ENCODE data around the gene BRSK1. TPM values are rescaled to one million over a fixed set of nuclear protein-coding genes. Genes with fewer than 3 reads are reported as not detected.

BRSK1 gene
- total and polyA plus RNA-seq, 10 donors = 0.70 to 2.9 (median 1.6) TPM

GRCh38 chr19:55304279-55304978 lies 20.6 kb downstream of the BRSK1 start:
- intact Hi-C loops (cut with DNase I; ENCODE audit: low total_unique reads) = no loop called here
- 84 to 94% (median 90%) methylated on average over 18 to 39 of the region's 39 CpGs for WGBS, 5 donors
- Histone ChIP-seq H3K9me3 (peaks cover 0 to 4% (median 0%) of the 10 kb centered on the region in 8 donors), H3K36me3 (peaks cover 0 to 12% (median 0%) of the 10 kb centered on the region in 6 donors), H3K4me1 (peaks cover 0 to 18% (median 12%) of the 10 kb centered on the region in 6 donors), H3K27me3 (replicated peaks in 1 of 7) (peaks cover 0 to 9% (median 0%) of the 10 kb centered on the region in 7 donors), H3K4me3 (no peak overlapping the region), H3K27ac (no peak overlapping the region)
- TF ChIP-seq, protein P1, sequence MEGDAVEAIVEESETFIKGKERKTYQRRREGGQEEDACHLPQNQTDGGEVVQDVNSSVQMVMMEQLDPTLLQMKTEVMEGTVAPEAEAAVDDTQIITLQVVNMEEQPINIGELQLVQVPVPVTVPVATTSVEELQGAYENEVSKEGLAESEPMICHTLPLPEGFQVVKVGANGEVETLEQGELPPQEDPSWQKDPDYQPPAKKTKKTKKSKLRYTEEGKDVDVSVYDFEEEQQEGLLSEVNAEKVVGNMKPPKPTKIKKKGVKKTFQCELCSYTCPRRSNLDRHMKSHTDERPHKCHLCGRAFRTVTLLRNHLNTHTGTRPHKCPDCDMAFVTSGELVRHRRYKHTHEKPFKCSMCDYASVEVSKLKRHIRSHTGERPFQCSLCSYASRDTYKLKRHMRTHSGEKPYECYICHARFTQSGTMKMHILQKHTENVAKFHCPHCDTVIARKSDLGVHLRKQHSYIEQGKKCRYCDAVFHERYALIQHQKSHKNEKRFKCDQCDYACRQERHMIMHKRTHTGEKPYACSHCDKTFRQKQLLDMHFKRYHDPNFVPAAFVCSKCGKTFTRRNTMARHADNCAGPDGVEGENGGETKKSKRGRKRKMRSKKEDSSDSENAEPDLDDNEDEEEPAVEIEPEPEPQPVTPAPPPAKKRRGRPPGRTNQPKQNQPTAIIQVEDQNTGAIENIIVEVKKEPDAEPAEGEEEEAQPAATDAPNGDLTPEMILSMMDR (IDR thresholded peaks at IDR 0.05 in 8 of 11, conservative IDR thresholded peaks at IDR 0.05 in 3 of 11) = no peak
- TF ChIP-seq POLR2AphosphoS5 (IDR thresholded peaks at IDR 0.05) (no peak), POLR2A (IDR thresholded peaks at IDR 0.05) (no peak)
- DNase-seq = no peak

- 74 to 88% (median 81%) methylated on average over 13 to 14 of the region's 14 CpGs for WGBS, 5 donors
- Histone ChIP-seq H3K9me3 (peaks cover 0 to 6% (median 0%) of the 10 kb centered on the region in 8 donors), H3K27me3 (replicated peaks in 1 of 7) (peaks cover 0 to 3% (median 0%) of the 10 kb centered on the region in 7 donors), H3K4me3 (no peak overlapping the region), H3K27ac (no peak overlapping the region), H3K4me1 (peaks cover 0 to 18% (median 12%) of the 10 kb centered on the region in 6 donors), H3K36me3 (peaks cover 0 to 16% (median 0%) of the 10 kb centered on the region in 6 donors)
- intact Hi-C loops (cut with DNase I; ENCODE audit: low total_unique reads) = no loop called here
- TF ChIP-seq POLR2A (IDR thresholded peaks at IDR 0.05) (no peak), POLR2AphosphoS5 (IDR thresholded peaks at IDR 0.05) (no peak)
- TF ChIP-seq, protein P1 (IDR thresholded peaks at IDR 0.05 in 8 of 11, conservative IDR thresholded peaks at IDR 0.05 in 3 of 11) = no peak
- DNase-seq = no peak
Observed at GRCh38 chr19:55304980-55305379, 21.2 kb downstream of the BRSK1 start.

- no peak for TF ChIP-seq POLR2AphosphoS5 (IDR thresholded peaks at IDR 0.05)
- TF ChIP-seq, protein P1 (IDR thresholded peaks at IDR 0.05 in 8 of 11, conservative IDR thresholded peaks at IDR 0.05 in 3 of 11) = no peak
- TF ChIP-seq POLR2A (IDR thresholded peaks at IDR 0.05) = no peak
- 67 to 83% (median 72%) methylated on average over 9 of the region's 9 CpGs for WGBS, 5 donors
- DNase-seq = no peak
- Histone ChIP-seq H3K4me1 (peaks cover 0 to 18% (median 12%) of the 10 kb centered on the region in 6 donors), H3K9me3 (peaks cover 0 to 6% (median 0%) of the 10 kb centered on the region in 8 donors), H3K27ac (no peak overlapping the region), H3K36me3 (peaks cover 0 to 16% (median 0%) of the 10 kb centered on the region in 6 donors), H3K27me3 (replicated peaks in 1 of 7) (no peaks in the 10 kb centered on the region), H3K4me3 (no peak overlapping the region)
- intact Hi-C loops (cut with DNase I; ENCODE audit: low total_unique reads) = no loop called here
Observed at GRCh38 chr19:55305491-55305890, 21.7 kb downstream of the BRSK1 start.

DNA sequence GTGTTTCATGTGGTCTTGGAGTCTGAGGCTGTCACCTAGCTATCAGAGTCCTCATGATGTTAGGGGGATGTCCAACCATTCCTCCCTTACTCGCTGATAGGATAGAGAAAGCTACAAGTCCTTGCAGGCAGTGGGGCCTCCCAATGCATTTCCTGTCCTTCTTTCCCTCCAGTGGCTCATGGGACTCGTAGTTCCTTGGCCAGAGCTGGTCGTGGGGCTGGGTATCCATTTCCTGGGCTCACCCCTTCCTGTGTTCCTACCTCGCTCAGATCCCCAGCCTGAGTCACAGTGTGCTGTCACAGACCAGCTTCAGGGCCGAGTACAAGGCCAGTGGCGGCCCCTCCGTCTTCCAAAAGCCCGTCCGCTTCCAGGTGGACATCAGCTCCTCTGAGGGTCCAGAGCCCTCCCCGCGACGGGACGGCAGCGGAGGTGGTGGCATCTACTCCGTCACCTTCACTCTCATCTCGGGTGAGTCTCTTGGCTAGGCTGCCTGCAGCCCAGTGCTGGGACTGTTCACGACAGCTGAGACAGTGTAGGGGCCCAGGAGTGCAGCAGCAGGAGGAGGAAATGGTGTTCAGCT lies 22.3 kb downstream of the BRSK1 start:
- intact Hi-C loops (cut with DNase I; ENCODE audit: low total_unique reads) = no loop called here
- TF ChIP-seq, protein P1 (IDR thresholded peaks at IDR 0.05 in 8 of 11, conservative IDR thresholded peaks at IDR 0.05 in 3 of 11) = no peak
- TF ChIP-seq POLR2AphosphoS5 (IDR thresholded peaks at IDR 0.05) = no peak
- TF ChIP-seq POLR2A (IDR thresholded peaks at IDR 0.05) = no peak
- H3K4me3 ChIP-seq = no peak overlapping the region
- 85 to 93% (median 87%) methylated on average over 15 to 17 of the region's 17 CpGs for WGBS, 5 donors
- peaks cover 0 to 17% (median 12%) of the 10 kb centered on the region in 6 donors for H3K4me1 ChIP-seq
- no peaks in the 10 kb centered on the region for H3K27me3 ChIP-seq (replicated peaks in 1 of 7)
- peaks cover 0 to 16% (median 0%) of the 10 kb centered on the region in 6 donors for H3K36me3 ChIP-seq
- H3K9me3 ChIP-seq = peaks cover 0 to 6% (median 0%) of the 10 kb centered on the region in 8 donors
- H3K27ac ChIP-seq = no peak overlapping the region
- DNase-seq = no peak
